Measurements from ENCODE around the gene SRGAP3. TPM values are rescaled to one million over a fixed set of nuclear protein-coding genes. Genes with fewer than 3 reads are reported as not detected.

The SRGAP3 gene
- total RNA-seq, 2 donors from 2014 or later = 2.6 to 12.8 TPM

DNA sequence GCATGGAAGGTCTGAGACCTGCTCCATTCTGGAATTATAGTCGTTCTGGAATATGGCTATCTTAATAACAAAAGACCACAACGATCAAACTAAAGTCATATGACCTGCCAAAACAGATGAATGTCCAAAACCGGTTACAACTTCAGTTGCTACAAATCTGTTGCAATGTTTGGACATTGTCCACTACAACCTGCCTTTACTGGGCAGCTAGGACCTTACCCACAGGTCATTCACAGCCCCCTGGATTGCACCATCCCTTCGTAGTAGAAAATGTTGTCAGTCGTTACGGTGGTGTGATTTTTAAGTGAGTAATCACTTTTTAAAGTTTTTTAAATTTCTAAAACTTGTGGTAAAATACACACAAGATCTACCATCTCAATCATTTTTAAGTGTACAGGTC, 22.5 kb upstream of the SRGAP3 start:
- Histone ChIP-seq H3K9me3 (no peaks in the 10 kb centered on the region), H3K4me3 (no peak overlapping the region), H3K36me3 (no peaks in the 10 kb centered on the region), H3K4me1 (ENCODE audit: control insufficient read depth in 1 of 2, low read depth in 2 of 2) (no peaks in the 10 kb centered on the region), H3K27ac (no peak overlapping the region), H3K27me3 (replicated peaks; ENCODE audit: insufficient read depth) (no peaks in the 10 kb centered on the region)
- ATAC-seq (ENCODE audit: insufficient number of reproducible peaks, low FRiP score, low read depth) (no peak), DNase-seq (ENCODE audit: low spot score) (no peak)
- TF ChIP-seq CTCF (IDR thresholded peaks at IDR 0.05) = no peak

DNA sequence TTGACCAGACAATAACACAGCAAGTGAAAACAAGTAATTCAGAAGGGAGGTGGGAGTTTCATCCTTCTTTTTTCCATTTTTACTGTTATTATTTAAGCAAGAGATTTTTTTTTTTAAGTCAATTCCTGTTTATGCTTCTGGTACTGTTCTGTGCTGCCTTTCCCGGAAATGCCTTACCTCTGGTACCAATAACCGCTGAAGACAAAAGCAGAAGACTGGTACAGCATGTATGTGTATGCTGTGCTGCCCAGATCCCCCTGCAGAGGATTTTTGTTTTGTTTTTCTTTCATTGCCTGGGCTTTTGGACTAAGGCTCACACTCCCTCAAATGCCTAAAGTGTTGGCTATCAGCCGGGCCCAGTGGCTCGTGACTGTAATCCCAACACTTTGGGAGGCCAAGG, 21.3 kb upstream of the SRGAP3 start:
- H3K27me3 ChIP-seq (replicated peaks; ENCODE audit: insufficient read depth) = no peaks in the 10 kb centered on the region
- no peaks in the 10 kb centered on the region for H3K9me3 ChIP-seq
- H3K4me1 ChIP-seq (ENCODE audit: control insufficient read depth in 1 of 2, low read depth in 2 of 2) = no peaks in the 10 kb centered on the region
- H3K4me3 ChIP-seq = no peak overlapping the region
- DNase-seq (ENCODE audit: low spot score) = no peak
- no peak for ATAC-seq (ENCODE audit: insufficient number of reproducible peaks, low FRiP score, low read depth)
- no peak for TF ChIP-seq CTCF (IDR thresholded peaks at IDR 0.05)
- H3K27ac ChIP-seq = no peak overlapping the region
- no peaks in the 10 kb centered on the region for H3K36me3 ChIP-seq

DNA sequence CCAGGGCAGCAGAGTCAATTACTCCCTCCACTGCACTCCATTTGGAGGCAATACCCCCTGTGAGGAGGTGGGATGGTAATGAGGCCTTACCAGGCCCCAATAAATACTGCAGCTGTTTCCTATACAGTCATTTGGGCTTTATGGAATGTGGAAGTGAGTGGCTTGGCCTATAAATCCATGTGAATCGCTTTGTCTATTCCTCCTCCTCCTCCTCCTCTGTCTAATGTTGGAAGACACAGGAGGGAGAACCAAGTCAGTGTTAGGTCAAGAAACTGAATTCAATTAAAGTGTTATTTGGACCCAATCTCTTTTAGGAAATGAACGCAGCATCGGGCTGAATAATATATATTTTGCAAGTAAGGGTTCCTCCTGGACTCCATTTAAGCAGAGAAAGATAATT, 17.3 kb upstream of the SRGAP3 start:
- DNase-seq (ENCODE audit: low spot score) = no peak
- no peak overlapping the region for H3K4me3 ChIP-seq
- TF ChIP-seq CTCF (IDR thresholded peaks at IDR 0.05) = no peak
- ATAC-seq (ENCODE audit: insufficient number of reproducible peaks, low FRiP score, low read depth) = no peak
- H3K9me3 ChIP-seq = no peaks in the 10 kb centered on the region
- no peaks in the 10 kb centered on the region for H3K36me3 ChIP-seq
- no peaks in the 10 kb centered on the region for H3K4me1 ChIP-seq (ENCODE audit: control insufficient read depth in 1 of 2, low read depth in 2 of 2)
- H3K27me3 ChIP-seq (replicated peaks; ENCODE audit: insufficient read depth) = no peaks in the 10 kb centered on the region
- no peak overlapping the region for H3K27ac ChIP-seq

DNA sequence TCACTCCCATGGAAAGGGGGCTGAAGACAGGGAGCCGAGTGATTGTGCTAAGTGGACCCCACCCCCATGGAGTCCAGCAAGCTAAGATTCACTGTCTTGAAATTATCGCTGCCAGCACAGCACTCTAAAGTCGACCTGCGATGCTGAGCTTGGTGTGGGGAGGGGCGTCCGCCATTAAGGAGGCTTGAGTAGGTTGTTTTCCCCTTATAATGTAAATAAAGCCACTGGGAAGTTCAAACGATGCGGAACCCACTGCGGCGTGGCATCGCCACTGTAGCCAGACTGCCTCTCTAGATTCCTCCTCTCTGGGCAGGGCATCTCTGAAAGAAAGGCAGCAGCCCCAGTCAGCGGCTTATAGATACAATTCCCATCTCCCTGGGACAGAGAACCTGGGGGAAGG, 10.9 kb upstream of the SRGAP3 start:
- Histone ChIP-seq H3K9me3 (peaks cover 6% of the 10 kb centered on the region), H3K36me3 (no peaks in the 10 kb centered on the region), H3K4me1 (ENCODE audit: control insufficient read depth in 1 of 2, low read depth in 2 of 2) (no peaks in the 10 kb centered on the region), H3K27me3 (replicated peaks; ENCODE audit: insufficient read depth) (no peaks in the 10 kb centered on the region), H3K27ac (no peak overlapping the region), H3K4me3 (no peak overlapping the region)
- ATAC-seq (ENCODE audit: insufficient number of reproducible peaks, low FRiP score, low read depth) = no peak
- TF ChIP-seq CTCF (IDR thresholded peaks at IDR 0.05) = no peak
- no peak for DNase-seq (ENCODE audit: low spot score)

- Histone ChIP-seq H3K36me3 (no peaks in the 10 kb centered on the region), H3K4me3 (no peak overlapping the region), H3K9me3 (peaks cover 6% of the 10 kb centered on the region), H3K27ac (no peak overlapping the region), H3K4me1 (ENCODE audit: control insufficient read depth in 1 of 2, low read depth in 2 of 2) (no peaks in the 10 kb centered on the region), H3K27me3 (replicated peaks; ENCODE audit: insufficient read depth) (no peaks in the 10 kb centered on the region)
- DNase-seq (ENCODE audit: low spot score) = no peak
- TF ChIP-seq CTCF (IDR thresholded peaks at IDR 0.05) = no peak
- no peak for ATAC-seq (ENCODE audit: insufficient number of reproducible peaks, low FRiP score, low read depth)
Observed at GRCh38 chr3:9257092-9257491, 7.6 kb upstream of the SRGAP3 start.

Measured in thoracic aorta (tissue), 2 donors.